IPS DF 6.9 (cell line): ENCODE measurements around the gene GAPDH.
"Not testable (repeated sequence)": the region's sequence is repeated elsewhere in the genome, so short reads cannot be mapped to it uniquely, and the experiment has no call there.

ENCODE experiments used
- DNase-seq: peaks from one replicate; pipeline ENCODE4 v3.0.0-alpha.2; 2013; ENCODE audit warnings: low read depth, low spot score
- H3K27ac ChIP-seq: one replicate; pipeline ENCODE4 v1.5.1; 2013; ENCODE audit warnings: low read length, control low read depth
- H3K27me3 ChIP-seq: 2 replicates; pipeline ENCODE4 v1.6.1; 2013; ENCODE audit warnings: mild to moderate bottlenecking, low read length; ENCODE audit not compliant: control insufficient read depth, insufficient read depth
- H3K36me3 ChIP-seq: 2 replicates; pipeline ENCODE4 v1.6.1; 2013; ENCODE audit warnings: low read length; ENCODE audit not compliant: control insufficient read depth, insufficient read depth
- H3K4me1 ChIP-seq: 2 replicates; pipeline ENCODE4 v1.6.1; 2013; ENCODE audit warnings: low read length; ENCODE audit not compliant: control insufficient read depth, insufficient read depth
- H3K4me3 ChIP-seq: 2 replicates; pipeline ENCODE4 v1.5.1; 2013; ENCODE audit warnings: mild to moderate bottlenecking, low read length
- H3K9me3 ChIP-seq: 2 replicates; pipeline ENCODE4 v1.6.1; 2013; ENCODE audit warnings: low read length, inconsistent platforms; ENCODE audit not compliant: control insufficient read depth, insufficient read depth
- WGBS: extraction: QIAGEN DNeasy Blood & Tissue Kit; methylation state at CpG from one replicate; pipeline ENCODE4 v1.1.7; 2013; ENCODE audit warnings: mixed read lengths, missing lambda C conversion rate; ENCODE audit not compliant: insufficient read length, insufficient coverage; 5-methylcytosine and 5-hydroxymethylcytosine counted together

The GAPDH gene

DNA sequence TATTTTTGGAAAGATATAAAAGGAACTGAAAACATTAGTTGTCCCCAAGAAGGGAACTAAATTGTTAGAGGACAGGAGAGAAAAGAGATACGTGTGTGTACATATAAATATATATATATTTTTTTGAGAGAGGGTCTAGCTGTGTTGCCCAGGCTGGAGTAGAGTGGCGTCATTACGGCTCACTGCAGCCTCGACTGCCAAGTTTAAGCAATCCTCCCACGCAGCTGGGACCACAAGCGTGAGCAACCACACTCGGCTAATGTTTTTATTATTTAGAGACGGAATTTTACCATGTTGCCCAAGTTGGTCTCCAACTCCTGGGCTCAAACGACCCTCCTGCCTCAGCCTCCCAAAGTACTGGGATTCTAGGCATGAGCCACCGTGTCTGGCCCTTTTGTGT, 50.0 kb downstream of the GAPDH start:
- H3K27me3 ChIP-seq = no peaks in the 10 kb centered on the region
- no CpG with 5 or more reads among the region's 10 CpGs for WGBS

DNA sequence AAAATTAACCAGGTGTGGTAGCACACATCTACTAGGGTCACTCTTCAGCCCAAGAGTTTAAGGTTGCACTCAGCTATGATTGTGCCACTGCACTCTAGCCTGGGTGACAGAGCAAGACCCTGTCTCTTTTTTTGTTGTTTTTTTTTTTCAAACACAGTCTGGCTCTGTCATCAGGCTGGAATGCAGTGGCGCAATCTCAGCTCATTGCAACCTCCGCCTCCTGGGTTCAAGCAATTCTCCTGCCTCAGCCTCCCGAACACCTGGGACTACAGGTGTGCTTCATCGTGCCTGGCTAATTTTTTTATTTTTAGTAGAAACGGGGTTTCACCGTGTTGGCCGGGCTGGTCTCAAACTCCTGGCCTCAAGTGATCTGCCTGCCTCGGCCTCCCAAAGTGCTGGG, 52.3 kb downstream of the GAPDH start:
- not testable (repeated sequence) for H3K4me1 ChIP-seq, H3K27me3 ChIP-seq, DNase-seq, H3K9me3 ChIP-seq, H3K27ac ChIP-seq, H3K4me3 ChIP-seq
- no CpG with 5 or more reads among the region's 8 CpGs for WGBS
- peaks cover 47% of the 10 kb centered on the region for H3K36me3 ChIP-seq

More for the DNA sequence above, 50.0 kb downstream of the GAPDH start:
- Histone ChIP-seq H3K9me3 (no peaks in the 10 kb centered on the region), H3K4me3 (no peak overlapping the region), H3K4me1 (no peaks in the 10 kb centered on the region), H3K36me3 (peaks cover 49% of the 10 kb centered on the region), H3K27ac (no peak overlapping the region)
- DNase-seq = no peak
